K562 (cell line): ENCODE measurements around the gene RET. TPM values are rescaled to one million over a fixed set of nuclear protein-coding genes. Genes with fewer than 3 reads are reported as not detected.

Experiments used
- ATAC-seq: fragments of 200-7000 bp; cut with Tn5 transposase; 3 replicates; pipeline ENCODE4 v1.9.1; 2020; ENCODE audit warnings: moderate library complexity
- BruUV-seq: library from RNA; stranded (reverse); fragments of 400-500 nt; replicated peaks from 2 replicates; lab custom pipeline; 2021; lab: Mats Ljungman, UMichigan
- CTCF ChIA-PET: fragments of 300-600 bp; formaldehyde crosslinking; extraction: SDS; loops from one replicate; lab custom pipeline; 2021; ENCODE audit warnings: low intra/inter-chr PET ratio; lab: Yijun Ruan, JAX
- POLR2A ChIA-PET: fragments of 300-600, 350-650 bp; sonication (Branson Sonifier 250); formaldehyde crosslinking; extraction: SDS; loops from one replicate; lab custom pipeline; 2021; ENCODE audit warnings: antibody characterized with exemption, inconsistent platforms; lab: Yijun Ruan, JAX
- DNase-seq, 4 experiments: peaks; one replicate each; pipeline versions ENCODE4 v3.0.0 to v3.0.0-alpha.2; 2011 to 2018; ENCODE audit warnings: low spot score in 3 of 4, mixed read lengths in 3 of 4; ENCODE audit errors: extremely low read depth in 1 of 4
- FAIRE-seq: peaks from 2 replicates; lab custom pipeline; 2011; peaks lifted over from hg19 to GRCh38; lab: Jason Lieb, UNC
- H2AFZ ChIP-seq: 2 replicates; pipeline ENCODE4 v1.6.0; 2011; ENCODE audit warnings: low read depth, low read length, control low read depth, inconsistent platforms
- H3K27ac ChIP-seq: fragments of 200-600 bp; 3 replicates; pipeline ENCODE4 v1.8.0; 2011; ENCODE audit warnings: low read depth, mild to moderate bottlenecking, control low read depth, inconsistent platforms, low read length, moderate library complexity, mixed read lengths; ENCODE audit errors: extremely low read depth
- H3K27me3 ChIP-seq, 2 experiments: fragments of 300-600 bp in 1 of 2; 2 replicates in 1 of 2; 3 replicates in 1 of 2; pipeline versions ENCODE4 v1.6.0 to v1.8.0; 2011; ENCODE audit warnings: inconsistent platforms in 2 of 2, low read length in 2 of 2, mild to moderate bottlenecking in 1 of 2, mixed read lengths in 1 of 2, moderate library complexity in 1 of 2; ENCODE audit not compliant: control insufficient read depth in 2 of 2, insufficient read depth in 2 of 2
- H3K36me3 ChIP-seq: fragments of 300-600 bp; 3 replicates; pipeline ENCODE4 v1.8.0; 2011; ENCODE audit warnings: mild to moderate bottlenecking, low read length, inconsistent platforms; ENCODE audit not compliant: control insufficient read depth, insufficient read depth
- H3K4me1 ChIP-seq, 2 experiments: fragments of 200-600 bp in 1 of 2; replicated peaks in 1 of 2; 2 replicates in 1 of 2; 3 replicates in 1 of 2; pipeline versions ENCODE4 v1.5.1 to v1.8.0; 2011; ENCODE audit warnings: inconsistent platforms in 2 of 2, low read length in 2 of 2, mild to moderate bottlenecking in 1 of 2, mixed read lengths in 1 of 2, moderate library complexity in 1 of 2; ENCODE audit not compliant: control insufficient read depth in 2 of 2, insufficient read depth in 2 of 2
- H3K4me2 ChIP-seq: 2 replicates; pipeline ENCODE4 v1.6.1; 2011; ENCODE audit warnings: low read length, control low read depth, inconsistent platforms, mixed read lengths; ENCODE audit not compliant: insufficient read depth
- H3K4me3 ChIP-seq: fragments of 200-600 bp; sonication (generic), shearing (Covaris generic); 2 replicates; pipeline ENCODE4 v1.5.1; 2016; ENCODE audit warnings: control low read depth, inconsistent platforms
- H3K79me2 ChIP-seq: fragments of 200-600 bp; 3 replicates; pipeline ENCODE4 v1.8.0; 2011; ENCODE audit warnings: low read length, inconsistent platforms; ENCODE audit not compliant: control insufficient read depth, insufficient read depth
- H3K9ac ChIP-seq, 2 experiments: 2 replicates each; pipeline versions ENCODE4 v1.6.0 to v1.6.1; 2011; ENCODE audit warnings: low read depth in 2 of 2, low read length in 2 of 2, control low read depth in 1 of 2, inconsistent platforms in 1 of 2, mild to moderate bottlenecking in 1 of 2, mixed read lengths in 1 of 2; ENCODE audit not compliant: insufficient read depth in 1 of 2
- H3K9me1 ChIP-seq: one replicate; pipeline ENCODE4 v1.6.0; 2011; ENCODE audit warnings: inconsistent platforms, mild to moderate bottlenecking, low read length, moderate library complexity; ENCODE audit not compliant: control insufficient read depth, insufficient read depth
- H3K9me3 ChIP-seq: replicated peaks from 2 replicates; pipeline ENCODE4 v1.5.1; 2011; ENCODE audit warnings: low read depth, low read length, inconsistent platforms; ENCODE audit not compliant: control insufficient read depth, insufficient read depth
- H4K20me1 ChIP-seq: replicated peaks from 2 replicates; pipeline ENCODE4 v1.6.1; 2011; ENCODE audit warnings: low read length, inconsistent platforms, mixed read lengths; ENCODE audit not compliant: control insufficient read depth, insufficient read depth
- ATF7 ChIP-seq: fragments of 450-650 bp; IDR thresholded peaks from 2 replicates; pipeline ENCODE4 v1.7.1; 2014; ENCODE audit warnings: mild to moderate bottlenecking, moderate library complexity
- DPF2 ChIP-seq: fragments of 450-650 bp; IDR thresholded peaks from 2 replicates; pipeline ENCODE4 v1.6.1; 2016
- GABPB1 ChIP-seq: sonication (generic); formaldehyde crosslinking; IDR thresholded peaks from 2 replicates; pipeline ENCODE4 v1.8.0; 2022; ENCODE audit warnings: mild to moderate bottlenecking, missing genetic modification reagents
- IFI16 ChIP-seq: fragments of 250-450 bp; sonication (Bioruptor Pico); IDR thresholded peaks from 2 replicates; pipeline ENCODE4 v2.1.2; 2022; ENCODE audit warnings: mild to moderate bottlenecking, inconsistent platforms
- NCOA6 ChIP-seq: fragments of 450-650 bp; IDR thresholded peaks from 2 replicates; pipeline ENCODE4 v1.6.1; 2017; ENCODE audit warnings: mild to moderate bottlenecking
- PTRF ChIP-seq: fragments of 450-650 bp; IDR thresholded peaks from 2 replicates; pipeline ENCODE4 v1.6.1; 2016; ENCODE audit warnings: mild to moderate bottlenecking, missing genetic modification characterization, missing compliant biosample characterization
- STAG1 ChIP-seq: sonication (generic); formaldehyde crosslinking; IDR thresholded peaks from 2 replicates; pipeline ENCODE4 v1.5.0; 2020; ENCODE audit warnings: missing genetic modification reagents, borderline replicate concordance
- ZNF431 ChIP-seq: sonication (generic); formaldehyde crosslinking; IDR thresholded peaks from 2 replicates; pipeline ENCODE4 v1.8.0; 2022; ENCODE audit warnings: mild to moderate bottlenecking, missing genetic modification reagents
- ZNF780A ChIP-seq: fragments of 250-450 bp; sonication (Bioruptor Pico); IDR thresholded peaks from 2 replicates; pipeline ENCODE4 v1.5.0; 2021; ENCODE audit warnings: mild to moderate bottlenecking
- WGBS: fragments of 100-300 bp; shearing (Covaris generic); methylation state at CpG from one replicate; pipeline ENCODE4 v1.1.6; 2016; ENCODE audit warnings: low coverage, mixed read lengths; ENCODE audit not compliant: insufficient coverage; ENCODE audit errors: missing lambda C conversion rate; 5-methylcytosine and 5-hydroxymethylcytosine counted together
- in situ Hi-C: fragments of 300-500 bp; cut with MboI; formaldehyde crosslinking; loops from 4 replicates; pipeline ENCODE4 v1.15.0; 2018; ENCODE audit warnings: inconsistent platforms, mixed read lengths
- intact Hi-C: fragments of 100-400 bp; cut with micrococcal nuclease; formaldehyde crosslinking; loops from 2 replicates; pipeline ENCODE4 v1.14.2; 2022
- polyA plus RNA-seq, 8 experiments: library from polyadenylated mRNA; depleted of rRNA in 4 of 8; stranded (reverse) in 5 of 8; unstranded in 3 of 8; fragments of >200 nt; fragmentation: Nextera tagmentation in 2 of 8; fragmentation: Illumina TruSeq in 1 of 8; extraction: Ambion mirVana in 2 of 8; extraction: Trizol in 1 of 8; gene quantifications; 2 replicates each; pipeline versions ENCODE4 v1.2.1 to v1.2.3, GENCODE V29; 2011 to 2014; ENCODE audit warnings: inconsistent platforms in 1 of 8, missing spikeins in 1 of 8
- total RNA-seq, 7 experiments: library from RNA; depleted of rRNA in 6 of 7; stranded (reverse); fragments of >200 nt in 6 of 7; fragmentation: Illumina TruSeq in 2 of 7; extraction: Trizol in 2 of 7; gene quantifications; 2 replicates each; pipeline versions ENCODE4 v1.2.1 to v1.2.3, GENCODE V29; 2011 to 2021; ENCODE audit warnings: low replicate concordance in 1 of 7
- TF ChIP-seq, protein P1 (sequence below): fragments of 250-450 bp; sonication (Bioruptor Pico); IDR thresholded peaks from 2 replicates; pipeline ENCODE4 v1.9.0; 2021; ENCODE audit warnings: mild to moderate bottlenecking
- TF ChIP-seq, protein P2 (sequence below): sonication (generic); formaldehyde crosslinking; IDR thresholded peaks from 2 replicates; pipeline ENCODE4 v1.9.0; 2022; ENCODE audit warnings: mild to moderate bottlenecking, missing genetic modification reagents
- TF ChIP-seq, protein P3 (sequence below), 2 experiments: fragments of 200-800 bp in 1 of 2; sonication (Bioruptor generic) in 1 of 2; sonication (generic) in 1 of 2; formaldehyde crosslinking in 1 of 2; IDR thresholded peaks in 1 of 2; conservative IDR thresholded peaks in 1 of 2; 2 replicates each; pipeline versions ENCODE4 v1.5.0 to v1.6.1; 2016 to 2020; ENCODE audit warnings: missing compliant biosample characterization in 1 of 2, missing genetic modification characterization in 1 of 2, missing genetic modification reagents in 1 of 2
- TF ChIP-seq, protein P4 (sequence below): fragments of 250-450 bp; sonication (Bioruptor Pico); IDR thresholded peaks from 2 replicates; pipeline ENCODE4 v1.4.0; 2020; ENCODE audit warnings: mild to moderate bottlenecking
- TF ChIP-seq, protein P5 (sequence below): fragments of 450-650 bp; formaldehyde crosslinking; IDR thresholded peaks from 2 replicates; pipeline ENCODE4 v1.4.0; 2020; ENCODE audit warnings: mild to moderate bottlenecking, moderate library complexity

RET gene
- total and polyA plus RNA-seq, 9 of the 15 experiments (the other 6 are each of a cell fraction or from before 2014, with no cell fraction given), result 0.04 to 0.05 TPM; not detected in 7

DNA sequence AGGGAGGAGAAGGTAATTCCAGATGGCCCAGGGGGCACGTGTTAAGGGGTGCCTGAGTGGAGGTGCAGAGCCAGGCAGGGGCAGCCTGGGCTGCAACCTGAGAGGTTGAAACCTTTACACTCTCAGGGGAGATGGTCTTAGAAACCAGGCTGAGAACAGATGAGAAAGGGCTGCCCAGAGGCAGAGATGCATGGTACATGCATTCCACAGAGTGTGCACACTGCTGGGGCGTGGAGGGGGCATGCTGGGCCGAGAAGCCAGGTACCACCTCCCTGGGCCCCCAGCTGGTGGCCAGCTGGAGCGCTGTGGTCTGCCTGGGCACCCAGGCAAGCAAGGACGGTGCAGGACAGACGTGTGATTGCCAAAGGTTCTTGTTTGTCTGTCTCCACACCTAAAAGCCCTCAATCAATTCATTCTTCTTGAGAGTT lies 47.2 kb downstream of the RET start:
- intact Hi-C loops, result no loop called here
- H3K79me2 ChIP-seq, result no peaks in the 10 kb centered on the region
- no peaks in the 10 kb centered on the region for H3K9me1 ChIP-seq
- DNase-seq (no peak), ATAC-seq (no peak), FAIRE-seq (no peak)
- in situ Hi-C loops, result no loop called here
- H3K27me3 ChIP-seq, result peaks cover 32 to 80% of the 10 kb centered on the region in 2 experiments
- TF ChIP-seq, protein P1, sequence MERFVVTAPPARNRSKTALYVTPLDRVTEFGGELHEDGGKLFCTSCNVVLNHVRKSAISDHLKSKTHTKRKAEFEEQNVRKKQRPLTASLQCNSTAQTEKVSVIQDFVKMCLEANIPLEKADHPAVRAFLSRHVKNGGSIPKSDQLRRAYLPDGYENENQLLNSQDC (CRISPR knock-in tag), result no peak
- TF ChIP-seq IFI16 (CRISPR knock-in tag), result no peak
- TF ChIP-seq, protein P2, sequence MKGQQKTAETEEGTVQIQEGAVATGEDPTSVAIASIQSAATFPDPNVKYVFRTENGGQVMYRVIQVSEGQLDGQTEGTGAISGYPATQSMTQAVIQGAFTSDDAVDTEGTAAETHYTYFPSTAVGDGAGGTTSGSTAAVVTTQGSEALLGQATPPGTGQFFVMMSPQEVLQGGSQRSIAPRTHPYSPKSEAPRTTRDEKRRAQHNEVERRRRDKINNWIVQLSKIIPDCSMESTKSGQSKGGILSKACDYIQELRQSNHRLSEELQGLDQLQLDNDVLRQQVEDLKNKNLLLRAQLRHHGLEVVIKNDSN (CRISPR knock-in tag), result no peak
- no peak for TF ChIP-seq ZNF431 (CRISPR knock-in tag)
- TF ChIP-seq ZNF780A (CRISPR knock-in tag), result no peak
- no peak for TF ChIP-seq PTRF (tag)
- TF ChIP-seq, protein P3, sequence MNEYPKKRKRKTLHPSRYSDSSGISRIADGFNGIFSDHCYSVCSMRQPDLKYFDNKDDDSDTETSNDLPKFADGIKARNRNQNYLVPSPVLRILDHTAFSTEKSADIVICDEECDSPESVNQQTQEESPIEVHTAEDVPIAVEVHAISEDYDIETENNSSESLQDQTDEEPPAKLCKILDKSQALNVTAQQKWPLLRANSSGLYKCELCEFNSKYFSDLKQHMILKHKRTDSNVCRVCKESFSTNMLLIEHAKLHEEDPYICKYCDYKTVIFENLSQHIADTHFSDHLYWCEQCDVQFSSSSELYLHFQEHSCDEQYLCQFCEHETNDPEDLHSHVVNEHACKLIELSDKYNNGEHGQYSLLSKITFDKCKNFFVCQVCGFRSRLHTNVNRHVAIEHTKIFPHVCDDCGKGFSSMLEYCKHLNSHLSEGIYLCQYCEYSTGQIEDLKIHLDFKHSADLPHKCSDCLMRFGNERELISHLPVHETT (CRISPR knock-in tag; conservative IDR thresholded peaks at IDR 0.05 in 1 of 2, IDR thresholded peaks at IDR 0.05 in 1 of 2), result no peak
- TF ChIP-seq, protein P4, sequence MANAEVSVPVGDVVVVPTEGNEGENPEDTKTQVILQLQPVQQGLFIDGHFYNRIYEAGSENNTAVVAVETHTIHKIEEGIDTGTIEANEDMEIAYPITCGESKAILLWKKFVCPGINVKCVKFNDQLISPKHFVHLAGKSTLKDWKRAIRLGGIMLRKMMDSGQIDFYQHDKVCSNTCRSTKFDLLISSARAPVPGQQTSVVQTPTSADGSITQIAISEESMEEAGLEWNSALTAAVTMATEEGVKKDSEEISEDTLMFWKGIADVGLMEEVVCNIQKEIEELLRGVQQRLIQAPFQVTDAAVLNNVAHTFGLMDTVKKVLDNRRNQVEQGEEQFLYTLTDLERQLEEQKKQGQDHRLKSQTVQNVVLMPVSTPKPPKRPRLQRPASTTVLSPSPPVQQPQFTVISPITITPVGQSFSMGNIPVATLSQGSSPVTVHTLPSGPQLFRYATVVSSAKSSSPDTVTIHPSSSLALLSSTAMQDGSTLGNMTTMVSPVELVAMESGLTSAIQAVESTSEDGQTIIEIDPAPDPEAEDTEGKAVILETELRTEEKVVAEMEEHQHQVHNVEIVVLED, result no peak
- TF ChIP-seq DPF2, result no peak
- TF ChIP-seq NCOA6, result no peak
- no peak for TF ChIP-seq ATF7
- no peak for TF ChIP-seq GABPB1 (CRISPR knock-in tag)
- no peak for TF ChIP-seq STAG1
- TF ChIP-seq, protein P5, sequence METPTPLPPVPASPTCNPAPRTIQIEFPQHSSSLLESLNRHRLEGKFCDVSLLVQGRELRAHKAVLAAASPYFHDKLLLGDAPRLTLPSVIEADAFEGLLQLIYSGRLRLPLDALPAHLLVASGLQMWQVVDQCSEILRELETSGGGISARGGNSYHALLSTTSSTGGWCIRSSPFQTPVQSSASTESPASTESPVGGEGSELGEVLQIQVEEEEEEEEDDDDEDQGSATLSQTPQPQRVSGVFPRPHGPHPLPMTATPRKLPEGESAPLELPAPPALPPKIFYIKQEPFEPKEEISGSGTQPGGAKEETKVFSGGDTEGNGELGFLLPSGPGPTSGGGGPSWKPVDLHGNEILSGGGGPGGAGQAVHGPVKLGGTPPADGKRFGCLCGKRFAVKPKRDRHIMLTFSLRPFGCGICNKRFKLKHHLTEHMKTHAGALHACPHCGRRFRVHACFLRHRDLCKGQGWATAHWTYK (CRISPR knock-in tag), result no peak
- no peak overlapping the region for H3K9ac ChIP-seq
- H3K36me3 ChIP-seq, result no peaks in the 10 kb centered on the region
- no peak overlapping the region for H3K27ac ChIP-seq
- H2AFZ ChIP-seq, result no peak overlapping the region
- no peaks in the 10 kb centered on the region for H3K9me3 ChIP-seq
- H3K4me1 ChIP-seq, result peaks cover 2 to 13% of the 10 kb centered on the region in 2 experiments; a peak in 1 of 5 replicates
- ChIA-PET POLR2A (no interaction called here), CTCF (no interaction called here)
- H3K4me2 ChIP-seq, result no peak overlapping the region
- H4K20me1 ChIP-seq, result no peaks in the 10 kb centered on the region
- BruUV-seq, result no TSS peak
- 4% methylated on average over 6 of the region's 6 CpGs for WGBS
- H3K4me3 ChIP-seq, result no peak overlapping the region
